NCI-H2081 (cell line): ENCODE results near the gene CLSTN3.
"Not testable (repeated sequence)": the region's sequence is repeated elsewhere in the genome, so short reads cannot be mapped to it uniquely, and the experiment has no call there.

Experiments
- DNase-seq, 2 experiments: peaks; one replicate each; lab custom pipeline; 2025; lab: John Stamatoyannopoulos, UW

The CLSTN3 gene

DNA sequence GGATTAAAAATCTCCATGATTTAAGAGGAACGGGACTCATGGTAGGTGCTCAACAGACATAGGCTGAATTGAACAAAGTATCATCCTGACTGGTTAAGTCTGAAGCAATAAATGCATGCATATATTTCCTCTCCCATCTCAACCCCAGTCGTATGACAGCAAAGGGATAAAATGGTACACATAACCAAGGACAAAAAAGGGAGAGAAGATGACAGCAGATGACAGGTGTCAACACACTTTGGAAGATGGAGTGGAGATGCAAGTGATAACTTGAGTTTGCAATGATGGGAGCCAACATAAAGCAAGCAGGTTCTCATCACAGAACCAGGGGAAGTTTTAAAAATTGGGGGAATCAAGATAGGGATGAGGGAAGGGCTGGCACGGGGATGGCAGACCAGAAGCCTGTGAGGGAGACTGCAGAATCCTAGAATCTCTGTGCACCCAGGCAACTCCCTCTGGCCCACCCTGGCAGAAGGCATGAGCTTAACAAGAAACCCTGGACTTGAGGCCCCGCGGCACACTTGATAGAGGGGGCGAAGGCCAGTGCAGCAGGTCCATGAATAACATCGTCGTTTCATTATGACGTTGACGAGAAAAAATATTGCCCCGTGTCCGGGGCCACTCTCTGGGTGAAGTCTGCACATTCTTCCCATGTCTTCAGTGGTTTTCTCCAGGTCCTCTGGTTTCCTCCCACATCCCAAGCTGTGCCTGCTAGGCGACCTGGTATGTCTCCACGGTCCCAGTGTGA is 26.2 kb upstream of the CLSTN3 start:
- DNase-seq: no peak

DNA sequence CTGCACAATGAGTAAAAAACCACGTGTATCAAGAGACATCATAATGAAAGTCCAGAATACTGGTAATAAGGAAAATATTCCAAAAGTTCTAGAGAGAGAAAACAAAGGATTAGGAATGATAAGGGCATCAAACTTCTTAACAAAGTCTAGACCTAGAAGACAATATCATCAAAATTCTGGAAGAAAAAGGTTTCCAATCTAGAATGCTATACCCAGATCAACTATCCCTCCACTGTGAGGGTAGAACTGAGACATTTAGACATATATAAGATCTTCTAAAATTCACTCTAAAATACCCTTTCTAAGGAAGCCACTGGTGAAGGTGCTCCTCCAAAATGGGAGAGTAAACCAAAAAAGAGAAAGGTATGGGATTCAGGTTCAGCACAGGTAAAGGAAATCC is 24.1 kb upstream of the CLSTN3 start:
- DNase-seq: no peak

- DNase-seq: not testable (repeated sequence)
Observed at GRCh38 chr12:7107181-7107580, 23.0 kb upstream of the CLSTN3 start.

DNA sequence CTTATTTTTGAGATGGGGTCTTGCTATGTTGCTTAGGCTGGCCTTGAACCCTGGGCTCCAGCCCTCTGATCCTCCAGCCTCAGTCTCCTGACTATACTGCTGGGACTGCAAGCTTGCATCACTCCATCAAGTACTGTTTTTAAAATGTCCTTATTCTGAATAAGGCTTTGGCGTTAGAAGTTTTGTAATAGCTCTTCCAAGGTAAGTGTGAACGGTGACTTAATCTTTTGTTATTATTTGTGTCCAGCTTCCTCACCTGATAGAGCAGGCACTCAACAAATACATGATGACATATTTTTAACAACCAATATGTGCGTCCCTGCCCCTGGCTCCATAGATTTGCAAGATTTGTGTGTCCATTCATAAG is 22.6 kb upstream of the CLSTN3 start:
- no peak for DNase-seq

GRCh38 chr12:7108003-7108795 is 22.0 kb upstream of the CLSTN3 start:
- DNase-seq: peak; percentile 82 to 87

GRCh38 chr12:7108796-7109571 is 21.2 kb upstream of the CLSTN3 start, which contains the start of gene C1RL:
C1RL (minus strand) TSS chr12:7109214; CDS start chr12:7109180, 34 bp downstream.
- DNase-seq: peak; percentile 65 to 81

GRCh38 chr12:7109572-7109920 is 20.6 kb upstream of the CLSTN3 start:
- DNase-seq: no peak

DNA sequence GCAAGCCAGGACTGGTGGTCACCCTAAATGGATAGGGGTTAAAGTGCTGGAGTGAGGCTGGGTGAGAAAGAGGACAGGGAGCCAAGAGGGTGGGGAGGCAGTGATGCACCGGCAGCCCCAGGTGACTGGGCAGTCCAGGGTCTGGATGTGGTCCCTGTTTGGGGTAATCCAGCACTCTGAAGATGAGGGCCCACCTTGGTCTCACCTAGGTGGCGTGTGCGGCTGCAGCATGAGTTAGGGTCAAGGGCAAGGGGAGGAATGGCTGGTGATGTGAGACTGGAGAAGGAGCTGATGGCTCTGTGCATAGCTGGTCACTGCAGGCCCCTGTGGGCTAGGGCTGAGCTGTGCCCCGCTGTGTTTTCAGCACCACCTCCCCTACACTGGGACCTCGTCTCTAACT is 19.5 kb upstream of the CLSTN3 start:
- DNase-seq: no peak

GRCh38 chr12:7112041-7112440 is 18.1 kb upstream of the CLSTN3 start:
- DNase-seq: no peak

DNA sequence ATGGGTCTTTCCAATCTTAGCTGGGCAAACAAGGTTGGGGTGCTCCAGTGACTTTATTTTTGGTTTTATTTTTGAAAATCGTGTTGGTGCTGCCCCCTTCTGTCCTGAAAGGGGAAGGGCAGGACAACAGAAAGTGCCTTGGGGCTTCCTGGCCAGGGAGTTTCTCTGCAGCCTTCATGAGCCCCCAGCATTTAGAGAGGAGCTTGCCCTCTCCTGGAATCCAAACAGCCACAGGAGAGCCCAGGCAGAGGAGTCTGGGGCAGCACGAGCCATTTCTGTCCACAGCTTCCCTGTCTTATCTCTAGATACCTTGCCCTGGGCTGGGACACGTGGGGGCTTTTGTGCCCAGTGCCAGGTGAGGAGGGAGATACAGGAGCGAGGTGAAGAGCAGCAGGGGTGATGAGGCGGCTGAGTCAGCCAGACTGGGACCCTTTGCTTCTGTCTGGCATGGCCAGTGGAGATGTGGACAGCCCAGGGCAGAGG is 16.7 kb upstream of the CLSTN3 start:
- DNase-seq: peak; percentile 19 to 33

GRCh38 chr12:7114008-7114407 is 16.2 kb upstream of the CLSTN3 start:
- no peak for DNase-seq

DNA sequence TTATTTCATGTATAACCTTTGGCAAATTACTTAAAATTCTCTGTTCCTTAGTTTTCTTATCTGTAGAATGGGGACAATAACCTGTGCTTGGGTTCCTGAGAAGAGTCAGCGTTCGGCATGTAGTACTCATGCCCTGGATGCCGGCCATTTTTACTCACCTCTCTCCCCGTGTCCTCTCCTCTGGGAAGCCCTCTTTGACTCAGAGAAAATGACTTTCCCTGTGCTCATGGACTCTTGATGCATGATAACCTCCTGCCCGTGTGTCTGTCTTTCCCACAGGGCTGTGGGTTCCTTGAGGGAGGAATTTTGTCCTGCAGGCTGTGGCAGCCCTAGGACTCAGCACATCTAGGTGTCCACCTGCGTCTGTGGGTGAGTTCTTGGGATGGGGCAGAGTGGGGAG is 15.3 kb upstream of the CLSTN3 start:
- DNase-seq: no peak

GRCh38 chr12:7116196-7116595 is 14.0 kb upstream of the CLSTN3 start:
- DNase-seq: no peak

DNA sequence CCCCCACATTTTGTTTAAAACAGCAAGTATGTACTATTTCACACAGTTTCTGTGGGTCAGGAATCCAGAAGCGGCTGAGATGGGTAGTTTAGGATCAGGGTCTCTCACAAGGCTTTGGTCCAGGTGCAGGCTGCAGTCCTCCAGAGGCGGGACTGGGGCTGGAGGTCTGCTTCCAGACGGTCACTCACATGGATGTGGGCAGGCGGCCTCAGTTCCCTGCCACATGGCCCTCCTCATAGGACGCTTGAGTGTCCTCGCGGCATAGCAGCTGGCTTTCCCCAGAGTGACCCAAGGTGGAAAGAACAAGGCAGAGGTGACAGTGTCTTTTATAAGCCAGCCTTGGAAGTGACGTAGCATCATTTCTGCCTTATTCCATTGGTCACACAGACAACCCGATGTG is 13.3 kb upstream of the CLSTN3 start:
- no peak for DNase-seq

DNA sequence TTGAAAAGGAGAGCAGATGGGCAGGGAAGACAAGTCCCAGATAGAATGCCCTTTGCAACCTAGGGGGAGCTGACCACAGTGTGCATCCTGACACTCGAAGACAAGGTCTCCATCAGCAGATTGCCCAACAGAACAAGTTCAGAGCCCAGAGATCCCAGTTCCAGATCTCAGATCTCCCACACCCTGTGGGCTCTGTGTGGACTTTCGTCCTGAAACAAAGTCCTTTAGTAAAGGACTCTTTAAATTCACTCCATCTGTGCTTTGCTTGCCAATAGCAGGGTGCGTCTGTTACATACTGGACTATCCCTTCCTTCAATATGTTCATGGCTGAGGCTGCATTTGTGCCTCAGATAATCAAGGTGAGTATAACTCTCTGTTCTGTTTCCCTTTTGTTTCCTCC is 12.5 kb upstream of the CLSTN3 start:
- no peak for DNase-seq

DNA sequence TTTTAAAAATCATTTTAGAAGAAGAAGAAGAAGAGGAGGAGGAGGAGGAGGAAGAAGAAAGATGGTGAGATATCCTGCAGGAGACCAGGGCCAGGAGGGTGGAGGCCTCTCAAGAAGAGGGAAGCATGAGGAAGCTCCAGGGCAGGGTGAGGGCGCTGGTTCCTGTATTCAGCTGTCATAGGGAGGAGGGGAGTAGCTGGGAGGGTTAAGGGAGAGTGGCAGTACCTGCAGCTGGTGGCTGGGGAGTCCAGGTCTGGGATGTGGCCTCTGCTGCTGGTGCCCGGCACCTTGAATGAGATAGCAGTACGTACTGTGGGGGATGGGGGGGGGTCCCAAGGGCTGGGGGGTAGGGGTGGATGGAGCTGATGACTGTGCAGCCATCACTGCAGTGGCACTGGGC is 11.3 kb upstream of the CLSTN3 start:
- no peak for DNase-seq

GRCh38 chr12:7120166-7120565 is 10.0 kb upstream of the CLSTN3 start:
- DNase-seq: no peak

DNA sequence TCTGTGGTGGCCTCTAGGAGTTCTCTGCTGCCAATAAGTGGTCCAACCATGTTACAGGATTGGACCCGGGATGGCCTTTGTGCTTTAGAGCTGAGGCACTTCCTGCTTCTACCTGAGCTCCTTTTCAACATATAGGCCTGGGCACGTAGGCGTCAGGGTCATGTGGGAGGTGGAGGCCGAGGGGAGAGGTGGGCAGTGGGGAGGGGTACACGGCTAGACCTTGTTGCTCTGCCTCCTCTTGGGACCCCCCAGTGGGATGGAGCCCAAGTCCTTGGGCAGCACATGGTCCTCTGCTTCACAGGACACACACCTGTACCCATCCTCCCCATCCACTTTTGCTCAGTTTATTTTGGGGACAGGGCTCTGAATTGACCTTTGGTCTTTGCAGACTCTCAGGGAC is 8.8 kb upstream of the CLSTN3 start:
- DNase-seq: no peak

DNA sequence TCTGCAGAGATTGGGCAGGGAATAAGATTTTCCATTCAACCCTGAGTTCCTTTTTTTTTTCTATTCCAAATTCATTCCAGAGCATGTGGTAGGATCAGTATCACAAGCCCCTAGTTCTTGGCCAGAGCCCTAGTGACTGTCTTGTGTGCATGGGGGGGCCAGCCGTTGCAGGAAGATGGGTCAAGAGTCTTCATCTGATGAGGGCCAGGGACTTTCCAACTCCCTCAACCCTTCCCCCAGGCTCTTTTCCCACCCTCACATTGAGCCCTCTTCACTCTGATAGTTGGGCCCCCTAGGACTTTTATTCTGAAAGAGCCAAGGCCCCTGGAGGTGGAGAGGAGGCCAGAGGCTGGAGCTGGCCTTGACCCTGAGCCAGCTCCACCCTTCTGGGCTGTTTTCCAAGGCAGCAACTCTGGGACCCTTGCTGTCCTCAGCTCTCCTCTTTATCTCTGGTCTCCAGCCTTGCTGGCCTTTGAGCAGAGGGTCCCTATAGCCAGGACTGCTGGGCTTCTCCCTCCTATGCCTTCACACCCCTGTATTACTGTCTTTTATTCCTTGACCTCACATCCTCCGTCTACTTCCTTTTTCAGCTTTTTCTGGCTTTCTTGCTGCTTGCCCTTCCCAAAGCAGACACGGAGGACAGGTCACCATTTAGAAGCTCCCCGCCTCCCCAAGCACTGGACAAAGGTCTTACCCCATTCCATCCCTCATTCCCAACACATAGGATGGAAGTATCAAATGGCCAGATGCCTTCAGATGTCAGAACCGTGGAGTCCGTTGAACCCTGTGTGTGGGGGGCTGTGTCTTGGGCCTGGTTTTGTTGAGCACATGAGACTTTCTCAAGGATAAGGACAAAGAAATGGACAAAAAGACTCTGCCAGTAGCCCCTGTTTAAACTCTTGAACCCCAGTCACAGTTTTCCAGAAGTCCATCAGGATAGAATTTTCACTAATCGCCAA is 7.1 kb upstream of the CLSTN3 start:
- DNase-seq: no peak

DNA sequence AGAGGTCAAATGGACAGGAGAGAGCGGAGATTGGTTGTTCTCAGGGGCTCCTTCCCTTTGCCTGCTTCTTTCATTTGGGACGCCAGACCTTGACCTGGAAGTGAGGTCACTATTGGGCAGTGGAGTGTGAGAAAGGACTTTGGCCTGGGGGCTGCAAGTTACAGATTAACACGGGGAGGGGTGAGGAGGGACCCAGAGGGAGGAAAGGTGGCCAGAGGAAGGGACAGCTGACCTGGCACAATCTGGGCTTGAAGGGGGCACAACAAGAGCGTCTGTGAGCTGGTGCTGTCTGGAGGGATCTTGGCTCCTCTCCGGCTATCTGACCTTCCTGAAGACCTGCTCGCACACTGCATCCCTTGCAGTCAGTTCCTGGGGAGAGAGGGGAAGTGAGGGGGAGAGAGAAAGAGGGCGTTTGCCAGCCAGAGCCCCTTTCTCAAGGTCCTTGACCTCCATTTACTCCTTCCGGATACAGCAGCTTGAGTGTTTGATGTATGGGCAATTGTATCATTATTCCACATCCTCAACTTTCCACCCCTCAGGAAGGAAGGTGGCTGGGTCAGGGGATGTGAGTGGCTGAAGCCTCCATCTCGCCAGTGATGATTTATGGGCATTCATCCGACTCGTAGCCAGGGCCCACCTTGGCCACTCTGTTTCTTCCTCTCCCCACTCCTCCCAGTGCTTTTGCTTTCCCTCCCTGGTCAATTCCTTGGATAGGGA is 6.2 kb upstream of the CLSTN3 start:
- no peak for DNase-seq
